Stimulated activated naive B cell treated with anti-CD40 and anti-IgM and Interleukin-4, amounts not matched to agents 10 μg/mL and 1 μg/mL and 100 μg/mL, for 72 hours (primary cell): ENCODE results near the gene RGMA.
A peak's percentile ranks its signal among the peaks of the same experiment; 100 is the strongest.

Source experiments
- ATAC-seq, 2 donors: fragments of 150-1000 bp; cut with Tn5 transposase; replicated peaks; 2 replicates each; pipeline ENCODE4 v1.10.0; 2021; ENCODE audit warnings: moderate library complexity in 1 of 2
- DNase-seq: peaks from one replicate; pipeline ENCODE4 v3.0.0; 2021
- H3K27ac Mint-ChIP-seq: one replicate; pipeline ENCODE4 v1.8.0; 2022; ENCODE audit warnings: mild to moderate bottlenecking, mixed read lengths
- H3K27me3 Mint-ChIP-seq, 2 donors: one replicate each; pipeline ENCODE4 v1.8.0; 2022; ENCODE audit warnings: mixed read lengths in 2 of 2
- H3K36me3 Mint-ChIP-seq, 2 donors: one replicate each; pipeline ENCODE4 v1.8.0; 2022; ENCODE audit warnings: mixed read lengths in 2 of 2, mild to moderate bottlenecking in 1 of 2
- H3K4me1 Mint-ChIP-seq, 2 donors: one replicate each; pipeline ENCODE4 v1.8.0; 2022; ENCODE audit warnings: mixed read lengths in 2 of 2, mild to moderate bottlenecking in 1 of 2
- H3K4me3 Mint-ChIP-seq, 2 donors: one replicate each; pipeline ENCODE4 v1.8.0; 2022; ENCODE audit warnings: mild to moderate bottlenecking in 2 of 2, mixed read lengths in 2 of 2, moderate library complexity in 1 of 2
- H3K9me3 Mint-ChIP-seq, 2 donors: one replicate each; pipeline ENCODE4 v1.8.0; 2022; ENCODE audit warnings: mixed read lengths in 2 of 2, mild to moderate bottlenecking in 1 of 2

RGMA gene

DNA sequence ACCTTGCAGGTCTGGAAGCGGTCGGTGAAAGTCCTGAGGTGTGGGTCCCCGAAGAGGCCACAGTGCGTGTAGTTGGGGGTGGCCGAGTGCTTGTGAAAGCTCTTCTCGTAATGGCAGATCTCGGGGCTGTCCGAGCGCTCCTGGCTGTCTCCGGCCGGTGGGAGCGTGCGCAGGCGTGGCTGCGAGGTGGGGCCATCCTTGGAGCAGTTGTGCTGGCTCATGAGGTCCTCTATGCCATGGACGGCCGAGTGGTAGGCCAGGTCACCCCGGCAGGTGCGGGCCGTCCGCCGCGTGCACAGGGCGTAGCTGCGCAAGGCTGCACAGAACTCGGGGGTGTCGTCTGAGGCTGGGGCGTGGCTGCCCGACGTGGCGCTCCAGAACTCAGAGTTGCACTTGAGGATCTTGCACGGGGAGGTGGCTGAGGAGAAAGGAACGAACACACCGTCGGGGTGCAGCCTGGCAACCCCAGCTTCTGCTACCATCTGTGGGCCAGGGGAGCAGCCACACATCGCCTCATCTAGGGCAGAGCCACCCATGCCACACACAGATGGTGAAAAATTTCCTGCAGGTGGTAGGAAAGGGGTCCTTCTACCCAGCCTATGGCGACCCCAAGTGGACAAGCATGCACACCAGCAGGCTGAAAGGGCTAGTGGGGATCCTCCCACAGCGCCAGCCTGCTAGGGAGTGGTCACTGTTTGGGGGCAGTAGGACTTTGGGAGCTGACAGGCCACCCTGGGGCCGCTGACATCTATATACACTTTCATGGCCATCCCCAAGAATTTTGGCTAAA is 36.7 kb downstream of the RGMA start:
- H3K27ac Mint-ChIP-seq = no peak overlapping the region
- no peaks in the 10 kb centered on the region for H3K36me3 Mint-ChIP-seq
- H3K4me1 Mint-ChIP-seq = peaks cover 11 to 18% of the 10 kb centered on the region in 2 donors
- ATAC-seq (no peak), DNase-seq (no peak)
- H3K4me3 Mint-ChIP-seq = no peak overlapping the region
- no peaks in the 10 kb centered on the region for H3K9me3 Mint-ChIP-seq
- peaks cover 22 to 42% of the 10 kb centered on the region in 2 donors for H3K27me3 Mint-ChIP-seq

DNA sequence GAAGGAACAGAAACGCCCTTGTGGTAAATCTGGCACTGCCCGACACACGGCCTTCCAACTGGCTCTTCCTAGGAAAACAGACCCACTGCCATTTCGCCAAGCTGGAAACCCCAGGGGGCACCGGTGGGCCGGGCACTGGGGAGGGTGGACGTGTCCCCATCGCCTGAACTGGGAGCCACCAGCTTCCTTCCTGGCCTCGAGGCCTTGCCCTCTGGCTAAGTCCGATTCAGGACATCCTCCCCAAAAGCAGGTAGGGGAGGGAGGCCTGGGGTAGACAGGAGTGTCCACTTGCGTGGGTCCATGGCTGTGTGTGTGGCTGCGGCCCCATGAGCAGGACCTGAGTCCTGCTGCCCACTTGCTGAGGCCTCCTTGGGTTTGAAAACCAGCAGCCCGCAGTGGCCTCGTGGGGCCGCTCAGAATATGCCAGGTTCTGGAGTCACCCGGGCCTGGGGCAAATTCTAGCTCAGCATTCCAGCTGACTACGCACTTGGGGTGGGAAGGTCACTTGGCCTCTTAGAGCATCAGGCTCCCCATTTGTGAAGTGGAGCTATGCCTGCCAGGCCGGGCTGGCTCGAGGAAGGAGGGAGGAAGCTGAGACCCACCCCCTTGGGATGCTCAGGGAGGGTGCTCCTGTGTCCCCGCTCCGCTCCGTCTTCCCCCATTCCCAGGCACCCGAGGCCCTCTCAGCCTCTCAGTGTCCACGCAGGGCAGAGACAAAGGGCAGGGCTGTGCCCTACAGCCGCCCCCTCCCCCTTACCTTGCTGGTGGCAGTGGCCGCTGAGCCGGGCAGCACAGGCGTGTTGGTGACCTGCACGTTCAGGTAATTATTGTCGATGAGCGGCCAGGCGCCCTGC is 37.5 kb downstream of the RGMA start:
- Mint-ChIP-seq H3K27ac (no peak overlapping the region), H3K27me3 (peaks cover 25 to 37% of the 10 kb centered on the region in 2 donors), H3K4me1 (peaks cover 11 to 18% of the 10 kb centered on the region in 2 donors), H3K36me3 (peaks cover 1 to 3% of the 10 kb centered on the region in 2 donors), H3K9me3 (peaks cover under 1 to 1% of the 10 kb centered on the region in 2 donors), H3K4me3 (no peak overlapping the region)
- ATAC-seq (no peak), DNase-seq (no peak)

DNA sequence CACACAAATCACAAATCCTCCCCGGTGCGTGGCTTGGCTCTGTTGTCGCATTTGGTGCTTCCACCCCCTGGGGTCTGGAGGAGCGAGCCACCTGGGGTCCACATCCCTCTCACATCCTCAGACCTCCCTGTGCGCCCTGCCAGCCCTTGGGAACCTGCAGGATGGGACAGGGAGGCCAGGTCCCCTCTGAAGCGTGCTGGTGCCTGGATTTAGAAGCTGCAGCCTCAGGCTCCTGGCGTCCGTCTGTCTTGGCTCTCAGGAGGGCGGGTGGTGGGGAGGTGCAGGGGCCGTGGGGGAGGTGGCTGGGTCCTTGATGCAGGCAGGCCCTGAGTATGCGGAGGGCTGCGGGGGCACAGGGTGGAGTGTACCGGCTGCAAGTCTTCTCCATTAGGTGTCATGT is 38.4 kb downstream of the RGMA start:
- no peak for ATAC-seq
- Mint-ChIP-seq H3K4me3 (no peak overlapping the region), H3K4me1 (peaks cover 11 to 18% of the 10 kb centered on the region in 2 donors), H3K27me3 (peaks cover 28 to 42% of the 10 kb centered on the region in 2 donors), H3K36me3 (peaks cover 2 to 8% of the 10 kb centered on the region in 2 donors), H3K27ac (no peak overlapping the region), H3K9me3 (peaks cover 5 to 8% of the 10 kb centered on the region in 2 donors)
- DNase-seq = no peak

DNA sequence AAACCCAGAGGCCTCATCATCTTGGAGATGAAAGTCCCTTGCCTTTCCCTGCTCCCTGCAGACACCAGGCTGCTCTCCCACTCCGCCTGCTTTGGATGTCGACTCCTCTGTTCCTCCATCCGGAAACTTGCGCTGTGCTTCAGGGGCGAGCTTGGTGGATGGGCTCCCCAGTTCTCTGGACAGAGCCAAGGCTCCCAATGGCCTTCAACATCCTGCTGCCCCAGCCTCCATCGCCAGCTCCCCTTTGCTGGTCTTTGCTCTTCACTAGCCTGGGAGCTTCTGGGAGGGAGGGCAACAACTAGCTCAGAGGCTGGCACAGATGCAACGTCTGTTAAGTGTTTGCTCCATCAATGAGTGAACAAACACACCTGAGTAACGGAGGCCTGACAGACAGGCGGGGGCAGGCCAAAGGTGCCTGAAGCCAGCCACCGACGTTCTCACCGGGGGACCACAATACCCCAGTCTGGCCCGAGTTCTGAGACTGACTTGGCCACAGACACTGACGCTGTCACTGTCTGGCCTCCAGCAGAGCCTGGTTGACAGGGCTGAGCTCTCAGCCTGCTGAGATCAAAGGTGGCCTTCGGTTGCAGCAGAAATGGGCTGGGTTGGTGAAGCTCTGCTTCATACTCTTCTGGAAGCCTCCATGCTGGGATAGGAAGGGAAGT is 39.0 kb downstream of the RGMA start:
- DNase-seq = no peak
- Mint-ChIP-seq H3K9me3 (peaks cover 6 to 8% of the 10 kb centered on the region in 2 donors), H3K4me3 (no peak overlapping the region), H3K36me3 (peaks cover 2 to 8% of the 10 kb centered on the region in 2 donors), H3K27ac (no peak overlapping the region), H3K4me1 (peaks cover 11 to 18% of the 10 kb centered on the region in 2 donors), H3K27me3 (peaks cover 28 to 42% of the 10 kb centered on the region in 2 donors)
- ATAC-seq = no peak

DNA sequence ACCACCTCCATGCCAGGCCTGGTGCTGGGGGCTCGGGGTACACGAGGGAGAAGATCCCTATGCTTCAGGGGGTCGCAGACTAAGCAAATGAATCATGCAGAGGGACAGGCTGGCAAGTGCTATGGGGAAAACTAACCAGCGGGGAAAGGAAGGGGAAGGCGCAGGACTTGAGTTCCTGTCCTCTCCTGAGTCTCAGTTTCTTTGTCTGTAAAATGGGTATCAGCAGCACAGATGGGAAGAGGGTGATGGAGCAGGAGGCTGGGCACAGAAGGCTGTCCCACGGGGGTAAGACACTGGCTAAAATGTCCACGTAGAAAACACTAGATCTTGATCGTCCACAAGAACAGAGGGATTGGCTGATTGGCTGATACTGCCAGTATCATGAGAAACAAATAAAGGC is 39.8 kb downstream of the RGMA start:
- no peak overlapping the region for H3K27ac Mint-ChIP-seq
- ATAC-seq = no peak
- H3K27me3 Mint-ChIP-seq = peaks cover 28 to 42% of the 10 kb centered on the region in 2 donors
- H3K36me3 Mint-ChIP-seq = peaks cover 2 to 8% of the 10 kb centered on the region in 2 donors
- H3K4me3 Mint-ChIP-seq = no peak overlapping the region
- DNase-seq = no peak
- H3K4me1 Mint-ChIP-seq = peaks cover 11 to 18% of the 10 kb centered on the region in 2 donors
- peaks cover 6 to 8% of the 10 kb centered on the region in 2 donors for H3K9me3 Mint-ChIP-seq

DNA sequence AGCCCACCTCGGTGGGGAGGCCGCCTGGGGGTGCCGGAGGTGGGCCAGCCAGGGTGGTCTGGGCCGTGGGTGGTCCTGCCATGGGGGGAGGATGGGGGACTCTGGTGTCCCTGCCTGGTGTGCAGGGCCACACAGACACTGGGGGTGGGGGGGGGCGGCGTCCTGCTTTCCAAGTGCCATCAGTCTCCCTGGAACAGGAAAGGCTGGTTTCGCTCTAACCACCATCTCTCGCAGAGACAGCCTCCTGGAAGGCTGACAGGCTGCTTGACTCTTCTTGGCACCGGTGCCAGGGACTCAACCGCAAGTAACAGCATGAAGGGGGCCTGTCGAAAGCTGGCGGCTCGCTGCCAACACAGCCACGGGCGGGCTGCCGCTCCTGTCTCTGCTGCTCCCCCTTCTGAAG is 40.3 kb downstream of the RGMA start:
- H3K4me3 Mint-ChIP-seq = no peak overlapping the region
- H3K36me3 Mint-ChIP-seq = peaks cover 2 to 8% of the 10 kb centered on the region in 2 donors
- peaks cover 12 to 18% of the 10 kb centered on the region in 2 donors for H3K4me1 Mint-ChIP-seq
- DNase-seq = no peak
- ATAC-seq = no peak
- peaks cover 28 to 42% of the 10 kb centered on the region in 2 donors for H3K27me3 Mint-ChIP-seq
- peaks cover 6 to 8% of the 10 kb centered on the region in 2 donors for H3K9me3 Mint-ChIP-seq
- H3K27ac Mint-ChIP-seq = no peak overlapping the region

DNA sequence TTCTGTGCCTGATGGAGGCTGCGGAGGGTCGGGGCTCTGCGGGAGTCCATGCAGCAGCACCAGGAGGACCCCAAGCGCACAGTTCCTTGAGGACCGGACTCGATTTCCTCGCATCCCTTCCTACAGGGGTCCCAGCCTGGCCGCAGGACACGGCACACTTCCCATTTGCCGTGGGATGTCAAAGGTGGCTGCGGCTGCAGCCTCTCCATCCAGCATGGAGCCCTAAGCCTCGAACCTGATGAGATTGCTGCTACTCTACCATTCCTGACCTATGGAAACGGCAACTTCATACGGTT is 40.6 kb downstream of the RGMA start:
- no peak overlapping the region for H3K4me3 Mint-ChIP-seq
- H3K27ac Mint-ChIP-seq = no peak overlapping the region
- ATAC-seq (no peak), DNase-seq (no peak)
- H3K27me3 Mint-ChIP-seq = peaks cover 28 to 43% of the 10 kb centered on the region in 2 donors
- H3K9me3 Mint-ChIP-seq = peaks cover 6 to 8% of the 10 kb centered on the region in 2 donors
- peaks cover 13 to 18% of the 10 kb centered on the region in 2 donors for H3K4me1 Mint-ChIP-seq
- peaks cover 2 to 8% of the 10 kb centered on the region in 2 donors for H3K36me3 Mint-ChIP-seq

DNA sequence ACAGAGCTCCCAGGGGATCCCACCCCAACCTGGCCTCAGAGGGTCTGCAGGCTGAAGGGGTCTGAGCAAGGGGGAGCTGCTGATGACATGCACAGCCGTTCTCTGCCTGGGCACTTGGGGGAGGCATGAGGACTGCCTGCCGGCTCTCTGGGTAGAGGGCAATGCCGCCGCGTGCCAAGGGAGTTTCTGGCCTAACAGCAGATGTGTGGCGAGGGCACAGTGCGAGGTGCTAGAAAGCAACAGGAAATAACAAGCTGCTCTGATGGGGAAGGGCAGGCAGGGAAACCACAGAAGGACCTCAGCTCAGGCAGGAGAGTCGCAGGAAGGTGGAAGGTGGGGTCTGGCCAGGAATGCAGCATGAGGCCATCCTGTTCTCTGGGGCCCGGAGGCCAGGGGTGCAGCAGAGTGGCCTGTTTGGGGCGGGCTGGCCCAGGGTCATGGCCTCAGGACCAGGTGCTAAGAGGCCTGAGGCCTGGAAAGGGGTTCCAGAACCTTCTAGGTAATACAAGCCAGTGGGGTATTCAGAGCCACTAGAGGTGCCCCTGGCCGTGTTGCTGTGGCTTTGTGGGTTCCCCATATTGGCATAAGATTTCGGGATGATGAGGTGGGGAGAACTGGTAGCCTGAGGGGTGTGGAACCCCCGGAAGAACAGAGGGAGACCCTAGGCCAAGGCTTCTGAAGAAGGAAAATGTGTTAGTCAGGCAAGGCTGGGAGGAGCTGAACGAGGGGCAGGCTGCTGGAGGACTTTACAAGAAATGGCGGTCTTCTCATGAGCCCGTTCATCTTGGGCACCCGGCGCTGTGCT is 41.2 kb downstream of the RGMA start:
- Mint-ChIP-seq H3K4me1 (peaks cover 13 to 18% of the 10 kb centered on the region in 2 donors), H3K27ac (no peak overlapping the region), H3K9me3 (peaks cover 6 to 8% of the 10 kb centered on the region in 2 donors), H3K36me3 (peaks cover 2 to 8% of the 10 kb centered on the region in 2 donors), H3K27me3 (peaks cover 28 to 48% of the 10 kb centered on the region in 2 donors), H3K4me3 (no peak overlapping the region)
- ATAC-seq (peak; percentile 54 to 62), DNase-seq (no peak)

DNA sequence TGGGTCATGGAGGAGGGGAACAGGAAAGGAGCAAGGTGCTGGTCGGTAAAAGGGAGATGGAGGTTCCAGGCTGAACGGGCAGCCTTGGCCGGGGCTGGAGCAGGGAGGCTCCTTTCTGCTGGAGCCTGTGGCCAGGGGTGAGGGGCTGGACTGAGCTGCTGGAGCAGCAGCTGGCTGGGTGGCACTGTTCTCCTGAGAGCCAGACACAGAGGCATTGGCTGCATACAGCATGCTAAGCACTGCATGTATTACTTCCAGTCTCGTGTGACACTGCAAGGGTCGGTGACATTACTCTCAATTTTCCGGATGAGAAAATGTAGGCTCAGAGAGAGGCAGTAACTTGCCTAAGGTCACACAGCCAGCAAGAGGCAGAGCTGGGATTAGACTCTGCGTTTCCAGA is 42.3 kb downstream of the RGMA start:
- DNase-seq = no peak
- peaks cover 6 to 8% of the 10 kb centered on the region in 2 donors for H3K9me3 Mint-ChIP-seq
- no peak overlapping the region for H3K27ac Mint-ChIP-seq
- H3K27me3 Mint-ChIP-seq = peaks cover 28 to 48% of the 10 kb centered on the region in 2 donors
- ATAC-seq = no peak
- peaks cover 2 to 8% of the 10 kb centered on the region in 2 donors for H3K36me3 Mint-ChIP-seq
- no peak overlapping the region for H3K4me3 Mint-ChIP-seq
- peaks cover 13 to 18% of the 10 kb centered on the region in 2 donors for H3K4me1 Mint-ChIP-seq

DNA sequence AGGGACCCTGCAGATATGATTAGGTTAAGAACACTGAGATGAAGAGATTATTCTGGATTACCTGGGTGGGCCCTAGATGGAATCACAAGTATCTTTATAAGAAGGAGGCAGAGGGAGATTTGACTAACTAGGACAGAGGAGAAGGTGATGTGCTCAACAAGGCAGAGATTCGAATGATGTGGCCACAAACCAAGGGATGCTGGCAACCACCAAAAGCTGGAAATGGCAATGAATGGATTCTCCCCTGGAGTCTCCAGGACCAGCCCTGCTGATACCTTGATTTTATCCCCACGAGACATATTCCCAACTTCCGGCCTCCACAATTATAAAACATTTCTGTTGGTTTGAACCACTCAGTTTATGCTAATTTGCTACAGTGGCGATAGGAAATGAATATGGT is 42.9 kb downstream of the RGMA start:
- DNase-seq (no peak), ATAC-seq (no peak)
- Mint-ChIP-seq H3K9me3 (peaks cover 6 to 8% of the 10 kb centered on the region in 2 donors), H3K4me1 (peaks cover 13 to 18% of the 10 kb centered on the region in 2 donors), H3K27ac (no peak overlapping the region), H3K27me3 (peaks cover 28 to 48% of the 10 kb centered on the region in 2 donors), H3K36me3 (peaks cover 2 to 8% of the 10 kb centered on the region in 2 donors), H3K4me3 (no peak overlapping the region)

DNA sequence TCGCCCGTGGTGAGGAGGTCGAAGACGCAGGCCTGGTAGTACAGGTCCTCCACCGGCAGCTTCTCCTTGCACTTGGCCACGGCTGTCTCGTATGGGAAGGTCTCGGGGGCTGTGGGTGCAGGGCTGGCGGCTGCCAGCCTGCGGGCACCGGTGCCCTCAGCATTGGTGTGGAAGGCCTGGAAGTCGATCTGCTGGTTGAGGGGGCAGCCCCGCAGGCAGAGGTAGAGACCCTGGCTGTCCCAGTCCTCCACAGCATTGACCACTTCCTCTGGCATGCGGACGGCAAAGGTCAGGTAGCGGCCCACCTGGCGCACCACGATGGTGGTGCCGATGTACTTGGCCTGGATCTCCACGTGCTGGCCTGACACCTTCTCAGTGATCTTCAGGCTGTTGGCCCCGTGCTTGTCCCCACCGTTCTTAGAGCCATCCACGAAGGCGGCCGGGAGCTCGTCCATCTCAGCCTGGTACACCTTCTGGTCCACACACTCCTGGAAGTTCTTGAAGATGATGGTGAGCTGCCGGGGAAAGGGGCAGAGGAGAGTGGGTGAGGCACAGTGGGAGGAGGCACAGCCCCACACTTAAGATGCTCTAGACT is 43.7 kb downstream of the RGMA start:
- H3K4me1 Mint-ChIP-seq = peaks cover 16 to 21% of the 10 kb centered on the region in 2 donors
- no peak overlapping the region for H3K27ac Mint-ChIP-seq
- peaks cover 27 to 47% of the 10 kb centered on the region in 2 donors for H3K27me3 Mint-ChIP-seq
- no peak overlapping the region for H3K4me3 Mint-ChIP-seq
- DNase-seq (no peak), ATAC-seq (no peak)
- H3K36me3 Mint-ChIP-seq = peaks cover 2 to 8% of the 10 kb centered on the region in 2 donors
- H3K9me3 Mint-ChIP-seq = peaks cover 6 to 8% of the 10 kb centered on the region in 2 donors

DNA sequence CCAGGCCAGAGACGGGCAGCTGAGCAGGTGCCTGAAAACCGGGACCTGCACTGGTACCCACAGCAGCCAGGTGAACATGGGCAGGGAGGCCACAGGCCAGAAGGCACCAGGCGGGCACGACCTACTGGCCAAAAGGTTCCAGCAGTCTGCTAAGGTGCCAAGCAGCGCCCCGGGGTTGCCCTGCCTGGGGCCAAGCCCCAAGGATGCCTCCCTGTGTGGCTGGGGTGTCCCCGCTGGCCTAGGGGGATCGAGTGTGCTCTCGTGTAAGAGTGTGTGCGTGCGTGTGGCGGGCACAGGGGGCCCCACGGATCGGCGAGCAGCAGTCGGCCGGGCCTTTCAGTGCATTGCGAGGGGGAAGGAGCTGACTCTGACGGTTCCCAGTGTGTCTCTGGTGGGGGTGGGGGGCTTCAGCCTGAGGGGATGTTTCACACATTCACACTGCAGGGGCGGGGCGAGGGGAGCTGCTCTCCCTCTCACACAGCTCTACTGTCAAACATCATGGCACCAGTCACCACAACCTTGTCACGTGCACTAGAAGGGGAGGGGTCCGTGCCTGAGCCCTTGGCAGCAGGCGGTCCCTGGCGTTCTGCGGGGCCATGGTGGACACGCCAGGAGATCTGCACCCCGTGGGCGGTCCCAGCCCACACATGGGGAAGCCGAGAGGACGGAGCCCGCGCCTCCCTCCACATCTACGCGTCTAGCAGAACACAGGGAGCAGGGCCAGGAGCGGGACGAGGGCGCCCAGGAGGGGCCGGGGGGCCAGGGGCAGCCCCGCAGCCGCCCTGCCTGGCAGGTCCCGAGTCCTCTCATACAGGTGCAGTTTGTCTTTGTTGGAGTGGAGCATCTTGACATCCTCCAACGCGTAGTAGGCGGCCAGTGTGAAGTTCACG is 44.5 kb downstream of the RGMA start:
- peaks cover 16 to 23% of the 10 kb centered on the region in 2 donors for H3K4me1 Mint-ChIP-seq
- peaks cover 8% of the 10 kb centered on the region in 2 donors for H3K9me3 Mint-ChIP-seq
- peaks cover 2 to 8% of the 10 kb centered on the region in 2 donors for H3K36me3 Mint-ChIP-seq
- ATAC-seq = no peak
- H3K27me3 Mint-ChIP-seq = peaks cover 27 to 42% of the 10 kb centered on the region in 2 donors
- H3K4me3 Mint-ChIP-seq = no peak overlapping the region
- no peak overlapping the region for H3K27ac Mint-ChIP-seq
- DNase-seq = no peak
